Myocyte (in vitro differentiated cells): ENCODE measurements around the gene TMEM198. TPM values are rescaled to one million over a fixed set of nuclear protein-coding genes. Genes with fewer than 3 reads are reported as not detected.
A peak's percentile ranks its signal among the peaks of the same experiment; 100 is the strongest.

ENCODE experiments used
- DNase-seq: peaks from one replicate; pipeline ENCODE4 v3.0.0-alpha.2; 2012; ENCODE audit warnings: low read depth
- total RNA-seq: library from RNA; depleted of rRNA; stranded (reverse); fragments of >200 nt; gene quantifications from 2 replicates; pipeline ENCODE4 v1.2.3, GENCODE V29; 2014

TMEM198 gene
- total RNA-seq, 1 donor from 2014 or later: 9.0 TPM

DNA sequence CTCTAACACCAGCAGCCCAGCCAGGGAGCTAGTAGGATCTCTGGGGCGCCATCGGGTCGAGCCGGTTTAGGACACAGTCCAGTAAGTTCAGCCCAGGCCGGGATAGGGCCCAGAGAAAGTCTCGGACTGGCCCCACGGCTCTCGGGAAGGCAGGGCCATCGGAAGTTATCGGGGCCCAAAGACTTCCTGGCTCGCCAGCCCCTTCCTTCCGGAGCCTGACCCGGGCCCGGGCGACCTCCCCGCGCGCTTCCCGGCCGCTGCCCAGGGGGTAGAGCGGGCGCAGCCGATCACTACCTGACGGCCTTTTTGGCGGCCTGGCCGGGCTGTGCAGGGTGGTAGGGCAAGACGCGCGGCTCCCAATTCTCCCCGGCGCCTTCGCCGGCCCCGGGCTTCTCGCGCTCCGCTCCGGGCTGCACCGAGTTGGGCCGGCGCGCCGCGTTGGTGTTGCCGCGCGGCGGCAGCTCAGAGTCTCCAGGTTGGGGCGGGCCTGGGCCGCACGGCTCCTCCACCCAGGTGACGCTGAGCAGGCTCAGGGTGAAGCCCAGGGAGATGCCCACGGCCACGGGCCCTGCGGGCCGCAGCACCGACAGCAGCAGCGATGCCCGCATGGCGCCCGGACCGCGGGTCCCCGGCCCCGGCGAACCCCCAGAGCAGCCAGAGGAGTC, 765 bp upstream of the TMEM198 start:
- DNase-seq: peak; percentile 43

DNA sequence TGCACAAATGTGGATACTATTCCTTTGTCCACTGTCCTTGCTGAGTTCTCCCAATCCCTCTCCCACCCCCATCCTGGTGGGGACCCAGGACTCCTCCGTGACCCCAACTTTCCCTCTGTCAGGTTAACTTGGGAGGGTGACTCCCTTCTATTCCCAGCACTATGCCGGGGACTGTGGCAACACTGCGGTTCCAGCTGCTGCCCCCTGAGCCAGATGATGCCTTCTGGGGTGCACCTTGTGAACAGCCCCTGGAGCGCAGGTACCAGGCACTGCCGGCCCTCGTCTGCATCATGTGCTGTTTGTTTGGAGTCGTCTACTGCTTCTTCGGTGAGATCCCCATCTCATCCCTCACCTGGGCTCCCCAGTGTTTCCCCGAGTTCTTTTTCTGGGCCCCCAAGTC, 739 bp downstream of the TMEM198 start:
- DNase-seq: no peak

DNA sequence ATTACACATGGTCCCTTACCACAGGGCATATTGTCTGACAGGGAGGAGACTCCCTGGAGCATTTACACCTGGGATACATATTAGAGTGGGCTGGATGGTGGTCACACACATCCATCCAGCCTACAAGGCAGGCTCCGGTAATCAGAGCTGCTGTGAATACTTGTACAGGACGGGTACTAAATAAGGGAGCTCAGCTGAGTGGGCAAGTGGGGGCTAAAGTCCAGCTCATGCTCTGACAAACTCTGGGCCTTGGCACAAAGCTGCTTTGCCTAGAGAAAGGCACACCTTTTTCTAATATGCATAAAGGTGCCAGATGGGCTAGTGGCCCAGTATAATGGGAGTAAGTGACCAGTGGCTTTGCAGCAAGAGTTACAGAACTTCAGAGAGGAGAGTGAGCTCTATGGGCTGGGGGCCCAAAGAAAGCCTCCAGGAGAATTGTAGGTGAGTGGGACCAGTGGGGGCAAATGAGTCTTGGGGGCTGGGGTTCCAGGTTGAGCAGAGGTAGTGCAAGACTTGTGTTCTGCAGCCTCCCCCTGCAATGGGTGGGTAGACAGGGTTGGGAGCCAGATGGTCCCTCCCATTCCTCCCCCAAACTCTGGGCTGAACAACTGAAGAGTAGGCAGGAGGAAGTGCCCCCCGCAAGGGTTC, 1.6 kb downstream of the TMEM198 start:
- no peak for DNase-seq

DNA sequence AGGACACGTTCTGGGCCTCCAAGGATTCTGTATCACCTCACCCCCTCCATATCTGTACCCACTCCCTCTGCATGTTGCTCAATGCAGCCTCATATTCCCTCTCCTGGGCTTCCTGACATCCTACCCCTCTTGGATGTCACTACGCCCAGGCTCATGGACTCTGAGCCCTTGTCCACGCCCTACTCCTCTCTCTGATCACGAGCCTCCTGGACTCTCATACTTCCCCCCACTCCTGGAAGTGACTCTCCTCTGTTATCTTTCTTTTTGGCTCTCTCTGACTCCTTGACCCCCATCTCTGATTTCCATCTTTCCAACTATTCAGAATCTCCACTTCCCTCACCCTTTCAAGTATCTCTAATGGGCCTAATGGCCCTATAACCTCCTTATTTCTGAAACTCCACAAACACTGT, 2.1 kb downstream of the TMEM198 start:
- DNase-seq: no peak

DNA sequence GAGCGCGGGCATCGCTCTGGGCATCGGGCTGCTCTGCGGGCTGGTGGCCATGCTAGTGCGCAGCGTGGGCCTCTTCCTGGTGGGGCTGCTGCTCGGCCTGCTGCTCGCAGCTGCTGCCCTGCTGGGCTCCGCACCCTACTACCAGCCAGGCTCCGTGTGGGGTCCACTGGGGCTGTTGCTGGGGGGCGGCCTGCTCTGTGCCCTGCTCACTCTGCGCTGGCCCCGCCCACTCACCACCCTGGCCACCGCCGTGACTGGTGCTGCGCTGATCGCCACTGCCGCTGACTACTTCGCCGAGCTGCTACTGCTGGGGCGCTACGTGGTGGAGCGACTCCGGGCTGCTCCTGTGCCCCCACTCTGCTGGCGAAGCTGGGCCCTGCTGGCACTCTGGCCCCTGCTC, 3.8 kb downstream of the TMEM198 start:
- no peak for DNase-seq

DNA sequence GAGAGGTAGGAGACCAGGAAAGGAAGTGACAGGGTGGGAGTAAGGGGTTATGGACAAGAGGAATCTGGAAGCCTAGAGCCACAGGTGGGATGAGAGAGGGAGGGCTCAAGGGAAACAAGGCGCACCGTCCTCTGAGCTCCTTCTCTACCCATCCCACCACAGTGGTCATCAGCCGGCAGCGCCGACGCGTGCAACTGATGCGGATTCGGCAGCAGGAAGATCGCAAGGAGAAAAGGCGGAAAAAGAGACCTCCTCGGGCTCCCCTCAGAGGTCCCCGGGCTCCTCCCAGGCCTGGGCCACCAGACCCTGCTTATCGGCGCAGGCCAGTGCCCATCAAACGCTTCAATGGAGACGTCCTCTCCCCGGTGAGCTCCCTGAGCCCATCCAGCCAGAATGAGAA, 5.2 kb downstream of the TMEM198 start:
- DNase-seq: no peak

DNA sequence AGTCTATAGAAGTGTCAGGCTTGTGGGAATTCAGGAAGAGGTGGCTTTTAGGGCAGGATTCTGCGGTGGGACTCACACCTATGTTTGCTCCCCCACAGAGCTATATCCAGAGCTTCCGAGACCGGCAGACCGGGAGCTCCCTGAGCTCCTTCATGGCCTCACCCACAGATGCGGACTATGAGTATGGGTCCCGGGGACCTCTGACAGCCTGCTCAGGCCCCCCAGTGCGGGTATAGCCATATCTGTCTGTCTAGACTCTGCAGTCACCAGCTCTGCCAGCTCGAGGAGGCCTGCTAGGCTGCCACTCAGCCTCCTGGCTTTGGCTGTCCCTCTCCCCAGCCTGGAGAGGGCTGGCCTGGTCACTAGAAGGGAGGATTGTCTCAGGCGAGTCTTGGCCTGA, 5.8 kb downstream of the TMEM198 start:
- no peak for DNase-seq

DNA sequence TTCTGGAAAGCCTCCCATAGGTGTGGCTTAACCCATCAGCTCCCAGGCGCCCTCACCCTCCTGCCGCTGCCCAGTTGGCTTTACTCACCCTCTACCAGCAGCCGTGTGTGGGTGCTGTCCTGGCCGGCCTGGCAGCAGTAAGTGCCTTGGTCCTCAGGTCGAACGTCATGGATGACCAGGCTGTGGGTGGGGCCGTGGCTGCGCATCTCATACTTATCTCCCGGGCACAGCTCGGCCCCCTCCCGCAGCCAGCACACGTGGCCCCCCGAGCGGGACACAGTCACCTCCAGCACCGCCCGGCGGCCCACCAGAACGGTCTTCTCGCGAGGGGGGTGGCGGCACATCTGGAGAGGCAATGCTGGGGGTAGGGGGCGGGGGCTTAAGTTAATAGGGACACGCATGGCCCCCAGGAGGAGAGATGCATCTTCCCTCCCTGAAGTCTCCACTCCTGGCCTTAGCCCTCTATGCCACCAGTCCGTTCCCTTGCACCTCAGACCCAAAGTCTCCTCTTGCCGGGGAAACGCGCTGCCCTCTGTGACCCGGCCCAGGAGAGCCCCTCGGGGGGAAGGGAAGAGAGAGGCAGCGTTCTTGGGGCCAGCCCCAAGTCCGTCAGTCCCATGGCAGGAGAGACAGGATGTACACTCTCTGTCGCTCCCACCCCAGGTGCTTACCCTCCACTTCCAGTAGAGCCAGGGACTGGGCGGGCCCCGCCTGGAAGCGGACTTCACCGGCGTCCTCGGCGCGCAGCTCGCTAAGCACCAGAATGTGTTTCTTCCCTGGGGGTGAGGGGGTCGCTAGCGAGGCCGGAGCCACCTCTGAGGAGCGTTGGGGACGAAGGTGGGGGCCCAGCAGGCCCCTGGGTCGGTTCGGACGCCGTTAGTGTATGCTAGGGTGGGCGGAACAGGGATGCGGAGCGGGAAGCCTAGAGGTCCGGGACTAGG, 7.9 kb downstream of the TMEM198 start:
- DNase-seq: peak; percentile 67

DNA sequence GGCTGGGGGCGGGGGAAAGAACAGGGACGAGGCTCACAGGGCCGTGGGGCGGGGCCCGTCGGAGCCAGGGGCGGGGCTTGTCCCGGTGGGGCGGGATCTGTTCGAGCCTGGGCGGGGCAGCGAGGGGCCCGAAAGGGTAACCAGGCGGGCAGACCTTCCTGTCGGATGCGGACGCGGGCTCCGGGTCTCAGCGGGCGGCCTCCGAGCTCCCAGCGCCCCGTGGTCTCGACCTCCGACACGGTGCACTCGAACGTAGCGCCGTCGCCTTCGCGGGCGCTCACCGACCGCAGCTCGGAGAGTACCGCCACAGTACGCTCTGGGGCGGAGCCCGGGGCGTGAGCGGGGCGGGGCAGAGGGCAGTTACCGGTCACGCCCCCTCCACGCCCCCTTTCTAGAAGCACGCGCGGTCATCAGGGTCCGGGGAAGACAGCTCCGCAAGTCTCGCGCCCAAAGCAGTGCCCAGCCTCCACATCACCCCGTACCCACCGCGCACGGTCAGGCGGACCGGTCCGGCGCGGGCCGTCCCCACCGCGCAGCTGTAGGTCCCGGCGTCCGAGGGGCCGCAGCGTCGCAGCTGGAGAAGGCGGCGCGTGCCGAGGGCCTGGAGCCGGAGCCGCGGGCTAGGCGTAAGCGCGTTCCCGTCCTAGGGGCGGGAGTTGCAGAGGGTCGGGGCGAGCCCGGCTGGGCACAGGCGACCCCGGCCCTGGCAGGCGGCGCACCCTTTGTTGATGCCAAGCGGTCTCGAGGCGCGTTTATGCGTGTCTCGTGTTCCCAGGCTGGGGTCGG, 8.7 kb downstream of the TMEM198 start:
- DNase-seq: peak; percentile 86

DNA sequence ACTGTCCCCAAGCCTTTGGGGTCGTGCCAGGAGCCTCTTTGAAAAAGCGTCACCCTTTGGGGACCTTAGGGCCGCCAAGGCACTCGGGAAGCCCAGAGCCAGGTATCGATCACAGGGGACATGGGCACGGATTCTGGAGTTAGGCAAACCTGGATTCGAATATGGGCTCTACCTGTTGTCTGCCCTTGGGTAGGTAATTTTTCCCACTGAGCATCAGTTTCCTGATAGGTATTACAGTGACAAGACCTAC, 9.3 kb downstream of the TMEM198 start:
- no peak for DNase-seq

DNA sequence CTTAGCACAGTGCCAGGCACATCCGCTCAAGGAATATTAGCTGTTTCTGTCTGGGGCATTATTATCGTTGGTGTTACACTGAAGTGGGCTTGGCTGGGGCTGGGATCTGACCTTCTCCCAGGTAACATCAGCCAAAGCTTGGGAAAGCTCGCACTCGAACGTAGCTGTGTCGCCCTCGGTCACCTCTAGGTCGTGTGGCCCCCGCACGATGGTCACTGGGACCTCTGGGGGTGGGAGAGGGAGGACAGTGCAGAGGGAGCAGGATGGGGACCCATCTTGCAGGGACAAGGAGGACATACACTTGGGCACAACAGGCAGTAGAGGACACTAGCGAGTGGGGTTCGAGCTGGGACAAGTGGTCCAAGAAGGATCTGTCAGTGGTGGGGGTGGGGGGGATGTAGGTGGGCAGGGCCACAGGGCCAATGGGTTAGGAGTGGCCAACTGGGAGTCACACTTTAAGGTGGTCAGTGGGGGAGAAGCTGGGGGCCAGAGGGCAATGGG, 9.7 kb downstream of the TMEM198 start:
- DNase-seq: no peak

DNA sequence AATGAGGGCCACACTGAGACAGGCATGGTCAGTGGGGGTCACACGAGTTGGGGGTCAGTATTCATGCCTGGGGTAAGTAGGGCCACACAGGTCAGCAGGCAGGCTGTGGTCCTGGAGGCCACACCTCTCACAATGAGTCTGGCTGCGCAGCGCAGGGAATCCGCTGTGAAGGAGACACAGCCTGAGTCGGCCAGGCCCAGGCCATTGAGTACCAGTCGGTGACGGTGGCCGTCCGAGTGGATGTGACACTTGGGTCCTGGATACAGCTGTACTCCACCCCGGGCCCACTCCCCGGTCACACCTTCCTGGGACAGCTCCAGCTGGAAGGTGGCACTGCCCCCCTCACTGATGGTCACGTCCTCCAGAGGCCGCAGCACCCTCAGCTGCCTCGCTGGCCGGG, 10.5 kb downstream of the TMEM198 start:
- no peak for DNase-seq

DNA sequence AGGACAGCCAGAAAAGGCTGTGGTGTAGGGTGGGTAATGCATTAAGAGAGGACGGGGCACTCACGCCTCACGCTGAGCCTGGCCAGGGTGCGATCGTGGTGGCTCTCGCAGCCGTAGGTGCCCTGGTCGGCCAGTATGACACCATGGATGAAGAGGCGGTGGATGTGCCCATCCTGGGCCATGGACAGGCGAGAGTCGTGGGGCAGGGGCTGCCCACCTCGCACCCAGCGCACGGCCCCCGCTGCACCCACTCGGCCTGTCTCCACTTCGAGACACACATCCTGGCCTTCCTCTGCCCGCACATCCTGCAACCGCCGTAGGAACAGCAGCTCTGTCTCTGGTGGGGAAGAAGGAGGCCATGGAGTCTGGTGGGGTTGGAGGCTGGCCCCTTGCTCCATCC, 12.1 kb downstream of the TMEM198 start:
- no peak for DNase-seq

DNA sequence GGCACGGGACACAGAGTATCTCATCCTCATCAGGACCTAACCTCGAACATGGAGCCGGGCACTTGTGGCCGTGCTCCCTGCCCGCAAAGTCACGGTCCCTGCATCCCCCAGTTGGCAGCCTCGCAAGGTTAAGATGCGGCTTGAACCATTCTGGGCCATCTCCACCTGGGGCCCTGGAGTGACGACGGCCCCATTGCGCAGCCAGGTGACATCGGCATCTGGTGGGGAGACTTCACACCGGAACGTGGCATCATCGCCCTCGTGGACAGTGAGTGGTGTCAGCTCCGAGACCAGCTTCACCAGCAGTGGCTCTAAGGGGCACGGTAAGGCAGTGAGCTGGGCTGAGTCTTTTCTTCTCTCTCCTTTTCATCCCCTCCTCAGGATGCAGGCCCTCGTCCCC, 12.6 kb downstream of the TMEM198 start:
- no peak for DNase-seq

DNA sequence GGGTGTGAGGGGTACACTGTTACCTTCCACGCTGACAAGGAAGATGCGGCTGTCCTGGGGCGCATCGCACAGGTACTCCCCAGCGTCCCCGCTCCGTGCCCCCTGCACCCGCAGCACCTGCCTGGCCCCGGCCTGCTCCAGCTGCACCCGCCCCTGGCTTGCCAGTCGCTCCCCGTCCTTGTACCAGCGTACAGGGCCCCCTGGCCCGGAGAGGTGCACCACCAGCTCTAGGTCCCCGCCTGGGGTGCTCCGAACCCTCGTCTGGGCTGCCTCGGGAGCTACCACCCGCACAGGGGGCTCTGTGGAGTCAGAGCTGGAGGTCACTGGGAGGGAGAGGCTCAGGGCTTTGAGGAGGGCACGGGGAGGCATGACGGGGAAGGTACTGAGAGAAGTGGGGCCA, 13.5 kb downstream of the TMEM198 start:
- DNase-seq: no peak

DNA sequence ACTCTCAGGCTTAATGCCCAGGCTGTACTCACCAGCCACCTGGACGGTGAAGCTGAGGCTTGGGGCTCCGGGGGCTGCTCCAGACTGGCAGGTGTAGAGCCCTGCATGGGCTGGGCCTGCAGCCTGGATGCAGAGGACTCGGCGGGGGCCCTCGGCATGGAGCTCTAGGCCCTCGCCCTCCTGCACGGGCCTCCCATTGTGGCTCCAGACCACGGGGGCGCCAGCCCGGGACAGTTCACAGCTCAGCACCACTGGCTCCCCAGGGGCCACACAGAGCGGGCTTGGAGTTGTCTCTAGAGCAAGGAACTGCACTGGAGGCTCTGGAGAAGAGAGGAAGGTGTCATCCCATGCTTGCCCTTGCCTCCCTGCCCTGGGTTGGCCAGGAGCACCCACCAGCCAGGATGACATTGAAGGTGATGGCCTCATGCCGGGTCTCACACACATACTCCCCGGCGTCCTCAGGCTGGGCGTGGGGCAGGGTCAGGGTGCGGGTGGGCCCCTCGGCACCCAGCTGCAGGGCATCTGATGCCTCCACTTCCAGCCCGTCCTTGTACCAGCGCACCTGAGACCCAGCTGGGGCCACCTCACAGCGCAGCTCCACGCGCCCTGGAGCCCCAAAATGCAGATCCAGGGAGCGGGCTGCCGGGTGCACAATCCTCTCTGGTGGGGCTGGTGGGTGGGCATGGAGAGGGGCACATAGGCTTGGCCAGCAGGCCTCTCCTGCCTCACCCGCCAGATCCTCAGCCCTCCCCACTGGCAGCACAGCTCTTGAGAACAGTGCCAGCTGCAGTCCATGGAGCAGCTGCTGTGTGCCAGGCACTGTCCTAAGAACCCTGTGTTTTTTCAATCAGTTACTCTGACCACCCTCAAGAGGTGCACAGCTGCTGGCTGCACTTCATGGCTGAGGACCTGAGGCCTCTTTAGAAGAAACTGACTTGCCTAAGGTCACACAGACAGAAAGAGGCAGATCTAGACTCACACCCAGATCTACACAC, 14.3 kb downstream of the TMEM198 start:
- no peak for DNase-seq

DNA sequence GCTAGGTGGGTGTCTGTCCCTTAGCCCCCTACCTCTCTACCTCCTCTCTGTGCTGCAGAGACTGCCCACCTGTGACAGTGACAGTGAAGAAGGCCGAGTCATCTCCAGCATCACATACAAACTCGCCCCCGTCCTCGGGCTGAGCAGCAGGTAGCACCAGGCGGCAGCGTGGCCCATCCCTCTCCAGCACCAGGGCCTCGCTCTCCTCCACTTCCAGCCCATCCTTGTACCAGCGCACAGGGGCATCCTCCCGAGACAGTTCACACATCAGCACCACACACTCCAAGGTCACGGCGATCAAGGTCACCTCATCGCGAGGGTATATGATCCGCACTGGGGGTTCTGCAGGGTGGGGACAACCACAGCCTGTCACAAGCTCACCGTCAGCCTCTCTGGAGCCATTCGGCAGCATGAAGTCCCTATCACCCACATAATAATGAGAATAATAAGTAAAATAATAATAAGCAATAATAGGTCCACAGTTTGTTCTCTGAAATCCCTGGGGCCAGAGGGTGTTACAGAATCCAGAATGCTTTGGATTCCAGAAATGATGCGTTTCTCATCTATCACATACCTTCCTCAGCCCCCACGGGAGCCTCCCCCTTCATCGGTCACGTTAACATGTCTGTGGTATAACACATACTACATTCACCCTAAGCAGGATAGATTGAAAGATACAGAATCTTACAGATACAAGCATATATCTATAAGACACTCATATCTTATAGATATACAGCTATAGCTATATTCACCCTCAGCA, 15.5 kb downstream of the TMEM198 start:
- DNase-seq: no peak

DNA sequence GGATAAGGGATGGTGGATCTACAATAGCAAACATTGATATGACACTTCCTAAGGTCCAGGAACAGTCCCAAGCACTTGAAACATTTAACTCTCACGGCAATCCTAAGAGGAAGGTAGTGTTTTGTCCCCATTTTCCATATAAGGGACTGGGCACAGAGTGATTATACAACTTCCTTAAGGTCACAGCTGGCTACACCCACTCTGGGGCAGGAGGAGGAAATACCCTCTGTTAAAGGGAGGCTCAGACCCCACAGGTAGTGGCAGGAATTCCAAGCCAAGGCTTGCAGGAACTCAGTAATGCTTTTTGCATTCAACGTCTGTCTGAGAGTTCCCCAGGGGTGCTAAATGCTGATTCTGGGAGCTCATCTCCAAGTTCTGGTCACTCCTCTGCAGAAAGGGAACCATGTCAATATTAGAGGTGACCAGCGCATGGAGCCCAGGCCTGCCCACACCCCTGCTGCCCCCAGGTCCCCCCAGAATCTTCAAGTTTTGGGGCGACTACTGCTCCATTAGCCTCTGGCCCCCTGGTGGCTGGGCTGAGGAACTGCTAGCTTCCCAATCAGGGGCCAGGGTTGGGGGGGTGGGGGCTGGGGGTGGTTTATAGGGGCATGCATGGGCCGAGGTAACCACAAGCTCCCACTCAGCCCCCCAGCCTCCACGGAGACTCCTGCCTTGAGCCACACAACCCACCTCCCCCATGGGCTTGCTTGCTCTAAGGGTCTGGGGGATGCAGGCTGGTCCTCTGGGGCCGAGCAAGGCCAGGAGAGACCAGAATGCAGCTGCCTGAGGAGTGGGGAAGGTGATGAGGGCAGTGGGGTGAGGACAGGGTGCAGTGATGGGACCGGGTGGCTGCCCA, 16.4 kb downstream of the TMEM198 start:
- no peak for DNase-seq

DNA sequence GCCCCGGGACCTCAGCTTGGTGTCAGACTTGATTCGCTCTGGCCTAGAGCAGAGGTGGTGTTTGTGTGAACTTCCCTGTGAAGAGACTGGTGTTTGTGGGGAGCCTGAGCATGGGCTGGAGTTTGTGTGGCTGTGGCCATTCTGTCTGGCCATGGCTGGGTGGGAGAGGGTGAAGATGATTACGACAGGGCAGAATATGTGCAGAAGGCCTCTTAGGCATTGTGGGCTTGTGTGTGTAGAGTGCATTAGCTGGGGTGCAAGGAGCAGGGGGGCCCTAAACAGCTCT, 17.0 kb downstream of the TMEM198 start:
- DNase-seq: no peak
